Measurements from ENCODE around the gene APBA1. TPM values are rescaled to one million over a fixed set of nuclear protein-coding genes. Genes with fewer than 3 reads are reported as not detected.

The APBA1 gene
- total RNA-seq, 4 donors from 2014 or later, result 3.6 to 11.7 (median 8.0) TPM

GRCh38 chr9:69497816-69498215 is 174.4 kb downstream of the APBA1 start:
- no peak for DNase-seq
- H3K9me3 ChIP-seq, result no peaks in the 10 kb centered on the region
- TF ChIP-seq POLR2A (IDR thresholded peaks at IDR 0.05), result no peak
- TF ChIP-seq, protein P1, sequence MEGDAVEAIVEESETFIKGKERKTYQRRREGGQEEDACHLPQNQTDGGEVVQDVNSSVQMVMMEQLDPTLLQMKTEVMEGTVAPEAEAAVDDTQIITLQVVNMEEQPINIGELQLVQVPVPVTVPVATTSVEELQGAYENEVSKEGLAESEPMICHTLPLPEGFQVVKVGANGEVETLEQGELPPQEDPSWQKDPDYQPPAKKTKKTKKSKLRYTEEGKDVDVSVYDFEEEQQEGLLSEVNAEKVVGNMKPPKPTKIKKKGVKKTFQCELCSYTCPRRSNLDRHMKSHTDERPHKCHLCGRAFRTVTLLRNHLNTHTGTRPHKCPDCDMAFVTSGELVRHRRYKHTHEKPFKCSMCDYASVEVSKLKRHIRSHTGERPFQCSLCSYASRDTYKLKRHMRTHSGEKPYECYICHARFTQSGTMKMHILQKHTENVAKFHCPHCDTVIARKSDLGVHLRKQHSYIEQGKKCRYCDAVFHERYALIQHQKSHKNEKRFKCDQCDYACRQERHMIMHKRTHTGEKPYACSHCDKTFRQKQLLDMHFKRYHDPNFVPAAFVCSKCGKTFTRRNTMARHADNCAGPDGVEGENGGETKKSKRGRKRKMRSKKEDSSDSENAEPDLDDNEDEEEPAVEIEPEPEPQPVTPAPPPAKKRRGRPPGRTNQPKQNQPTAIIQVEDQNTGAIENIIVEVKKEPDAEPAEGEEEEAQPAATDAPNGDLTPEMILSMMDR (IDR thresholded peaks at IDR 0.05), result no peak
- H3K27ac ChIP-seq, result no peak overlapping the region
- H3K4me1 ChIP-seq, result no peaks in the 10 kb centered on the region
- intact Hi-C loops (cut with DNase I; ENCODE audit: low total_unique reads), result no loop called here
- no peaks in the 10 kb centered on the region for H3K36me3 ChIP-seq
- no peaks in the 10 kb centered on the region for H3K27me3 ChIP-seq
- no peak overlapping the region for H3K4me3 ChIP-seq

GRCh38 chr9:69496846-69497450 is 175.2 kb downstream of the APBA1 start:
- Histone ChIP-seq H3K27me3 (no peaks in the 10 kb centered on the region), H3K36me3 (no peaks in the 10 kb centered on the region), H3K9me3 (no peaks in the 10 kb centered on the region), H3K4me3 (no peak overlapping the region), H3K4me1 (no peaks in the 10 kb centered on the region), H3K27ac (no peak overlapping the region)
- intact Hi-C loops (cut with DNase I; ENCODE audit: low total_unique reads), result no loop called here
- DNase-seq, result no peak
- TF ChIP-seq, protein P1 (IDR thresholded peaks at IDR 0.05), result no peak
- no peak for TF ChIP-seq POLR2A (IDR thresholded peaks at IDR 0.05)

- intact Hi-C loops (cut with DNase I; ENCODE audit: low total_unique reads), result no loop called here
- TF ChIP-seq POLR2A (IDR thresholded peaks at IDR 0.05), result no peak
- Histone ChIP-seq H3K36me3 (no peaks in the 10 kb centered on the region), H3K27me3 (no peaks in the 10 kb centered on the region), H3K4me3 (no peak overlapping the region), H3K27ac (no peak overlapping the region), H3K9me3 (no peaks in the 10 kb centered on the region), H3K4me1 (no peaks in the 10 kb centered on the region)
- no peak for DNase-seq
Observed at GRCh38 chr9:69495296-69495695, 176.9 kb downstream of the APBA1 start.

DNA sequence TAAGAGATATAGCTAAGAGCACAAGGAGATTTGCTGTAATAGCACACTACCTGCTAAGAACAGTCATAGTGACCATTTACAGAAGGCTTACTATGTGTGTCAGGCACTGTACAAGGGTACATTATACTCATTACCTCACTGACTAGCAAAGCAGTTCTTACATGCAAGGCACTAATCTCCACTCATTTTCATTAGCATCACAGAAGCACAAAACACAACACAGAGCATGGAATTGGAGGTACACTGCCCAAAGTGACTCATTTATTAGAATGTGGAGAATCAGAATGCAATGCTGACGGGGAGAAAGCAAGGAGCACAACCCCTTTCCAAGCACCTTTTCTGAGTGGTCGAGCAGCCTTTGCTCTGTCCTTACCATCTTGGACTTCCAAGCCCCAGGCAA is 177.4 kb downstream of the APBA1 start:
- TF ChIP-seq, protein P1 (IDR thresholded peaks at IDR 0.05), result no peak
- TF ChIP-seq POLR2A (IDR thresholded peaks at IDR 0.05), result no peak
- H3K27ac ChIP-seq, result no peak overlapping the region
- intact Hi-C loops (cut with DNase I; ENCODE audit: low total_unique reads), result no loop called here
- H3K27me3 ChIP-seq, result no peaks in the 10 kb centered on the region
- DNase-seq, result no peak
- no peaks in the 10 kb centered on the region for H3K36me3 ChIP-seq
- no peaks in the 10 kb centered on the region for H3K9me3 ChIP-seq
- H3K4me3 ChIP-seq, result no peak overlapping the region
- H3K4me1 ChIP-seq, result no peaks in the 10 kb centered on the region

- no peaks in the 10 kb centered on the region for H3K36me3 ChIP-seq
- H3K4me3 ChIP-seq, result no peak overlapping the region
- no peaks in the 10 kb centered on the region for H3K4me1 ChIP-seq
- H3K27ac ChIP-seq, result no peak overlapping the region
- no peak for TF ChIP-seq POLR2A (IDR thresholded peaks at IDR 0.05)
- TF ChIP-seq, protein P1 (IDR thresholded peaks at IDR 0.05), result no peak
- H3K27me3 ChIP-seq, result no peaks in the 10 kb centered on the region
- no peaks in the 10 kb centered on the region for H3K9me3 ChIP-seq
- DNase-seq, result no peak
- intact Hi-C loops (cut with DNase I; ENCODE audit: low total_unique reads), result no loop called here
Observed at GRCh38 chr9:69494208-69494607, 178.0 kb downstream of the APBA1 start.

DNA sequence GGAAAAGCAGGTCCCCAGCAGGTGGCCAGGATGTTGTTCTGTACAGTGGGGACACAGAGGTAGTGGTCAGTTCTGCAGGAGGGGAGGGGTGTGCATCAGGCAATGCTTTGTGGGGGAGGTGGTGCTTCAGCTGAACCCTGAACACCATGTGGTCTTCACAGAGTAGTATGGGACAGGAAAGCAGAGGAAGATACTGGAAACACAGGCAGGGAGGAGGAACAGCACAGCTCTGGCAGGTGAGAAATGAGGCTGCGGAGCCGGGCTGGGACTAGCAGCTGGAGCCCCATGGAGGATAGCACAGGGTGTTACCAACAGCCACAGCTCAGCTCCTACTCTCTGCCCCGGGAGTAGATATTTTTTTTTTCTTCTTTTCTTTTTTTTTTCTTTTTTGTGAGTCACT is 185.7 kb downstream of the APBA1 start:
- intact Hi-C loops (cut with DNase I; ENCODE audit: low total_unique reads), result no loop called here
- Histone ChIP-seq H3K4me3 (no peak overlapping the region), H3K4me1 (no peaks in the 10 kb centered on the region), H3K9me3 (no peaks in the 10 kb centered on the region), H3K27me3 (no peaks in the 10 kb centered on the region), H3K36me3 (no peaks in the 10 kb centered on the region), H3K27ac (no peak overlapping the region)
- no peak for DNase-seq
- TF ChIP-seq, protein P1 (IDR thresholded peaks at IDR 0.05), result no peak
- no peak for TF ChIP-seq POLR2A (IDR thresholded peaks at IDR 0.05)
